Measurements from ENCODE around the gene TCERG1L.
"Not testable (repeated sequence)": the region's sequence is repeated elsewhere in the genome, so short reads cannot be mapped to it uniquely, and the experiment has no call there.

Gene TCERG1L

GRCh38 chr10:131166486-131166885 lies 145.0 kb downstream of the TCERG1L start:
- DNase-seq, result peak in 5 of 42 donors; percentile 3 to 34 (median 19)

GRCh38 chr10:131165092-131165491 lies 146.4 kb downstream of the TCERG1L start:
- intact Hi-C loops (cut with DNase I), result no loop called here
- DNase-seq, result peak in 2 of 42 donors; percentile 3 to 6

More at GRCh38 chr10:131166486-131166885, 145.0 kb downstream of the TCERG1L start:
- intact Hi-C loops (cut with DNase I), result no loop called here

- peak in 1 of 42 donors; percentile 13 for DNase-seq
- intact Hi-C loops (cut with DNase I), result no loop called here
These were observed 148.4 kb downstream of the TCERG1L start for GRCh38 chr10:131162866-131163843.

GRCh38 chr10:131162211-131162610 lies 149.3 kb downstream of the TCERG1L start:
- intact Hi-C loops (cut with DNase I), result no loop called here
- DNase-seq, result peak in 2 of 42 donors; percentile 28 to 32

GRCh38 chr10:131161087-131161486 lies 150.4 kb downstream of the TCERG1L start:
- intact Hi-C loops (cut with DNase I), result no loop called here
- peak in 2 of 42 donors; percentile 3 to 10 for DNase-seq

GRCh38 chr10:131160219-131160875 lies 151.2 kb downstream of the TCERG1L start:
- intact Hi-C loops (cut with DNase I), result no loop called here

GRCh38 chr10:131159771-131160170 lies 151.8 kb downstream of the TCERG1L start:
- no peak for DNase-seq
- intact Hi-C loops (cut with DNase I), result no loop called here

More at GRCh38 chr10:131160219-131160875, 151.2 kb downstream of the TCERG1L start:
- peak in 1 of 42 donors; percentile 19 for DNase-seq

GRCh38 chr10:131158695-131159094 lies 152.8 kb downstream of the TCERG1L start:
- peak in 1 of 42 donors; percentile 15 for DNase-seq
- intact Hi-C loops (cut with DNase I), result no loop called here

- intact Hi-C loops (cut with DNase I), result no loop called here
- DNase-seq, result no peak
These were observed 153.6 kb downstream of the TCERG1L start for GRCh38 chr10:131157899-131158298.

- intact Hi-C loops (cut with DNase I), result no loop called here
- peak in 1 of 42 donors; percentile 21 for DNase-seq
These were observed 155.7 kb downstream of the TCERG1L start for GRCh38 chr10:131155876-131156230.

GRCh38 chr10:131155218-131155875 lies 156.2 kb downstream of the TCERG1L start:
- DNase-seq, result no peak
- intact Hi-C loops (cut with DNase I), result no loop called here

- DNase-seq, result no peak
- intact Hi-C loops (cut with DNase I), result no loop called here
These were observed 157.1 kb downstream of the TCERG1L start for GRCh38 chr10:131154306-131155025.

- intact Hi-C loops (cut with DNase I); DNase-seq: not testable (repeated sequence)
These were observed 159.1 kb downstream of the TCERG1L start for GRCh38 chr10:131152456-131152855.

GRCh38 chr10:131150126-131150525 lies 161.4 kb downstream of the TCERG1L start:
- DNase-seq, result no peak
- intact Hi-C loops (cut with DNase I), result no loop called here

GRCh38 chr10:131149586-131149985 lies 161.9 kb downstream of the TCERG1L start:
- intact Hi-C loops (cut with DNase I), result no loop called here
- peak in 1 of 42 donors; percentile 24 for DNase-seq

GRCh38 chr10:131149111-131149510 lies 162.4 kb downstream of the TCERG1L start:
- peak in 1 of 42 donors; percentile 18 for DNase-seq
- intact Hi-C loops (cut with DNase I), result no loop called here

- no peak for DNase-seq
- intact Hi-C loops (cut with DNase I), result no loop called here
These were observed 163.3 kb downstream of the TCERG1L start for GRCh38 chr10:131148270-131148669.

GRCh38 chr10:131147301-131147975 lies 164.1 kb downstream of the TCERG1L start:
- intact Hi-C loops (cut with DNase I), result no loop called here
- DNase-seq, result peak in 1 of 42 donors; percentile 27
